Loucy (cell line): Measurements from ENCODE around the gene ADAMTS2.

Experiments used
- EZH2phosphoT487 ChIP-seq: fragments of 200-600 bp; IDR thresholded peaks from 2 replicates; pipeline ENCODE4 v1.6.1; 2018; ENCODE audit warnings: antibody characterized with exemption, mild to moderate bottlenecking, moderate library complexity, borderline replicate concordance
- TF ChIP-seq, protein P1 (sequence below): fragments of 200-600 bp; sonication (generic); conservative IDR thresholded peaks from 2 replicates; pipeline ENCODE4 v1.5.1; 2014; ENCODE audit warnings: mild to moderate bottlenecking, antibody characterized with exemption, low read length

DNA sequence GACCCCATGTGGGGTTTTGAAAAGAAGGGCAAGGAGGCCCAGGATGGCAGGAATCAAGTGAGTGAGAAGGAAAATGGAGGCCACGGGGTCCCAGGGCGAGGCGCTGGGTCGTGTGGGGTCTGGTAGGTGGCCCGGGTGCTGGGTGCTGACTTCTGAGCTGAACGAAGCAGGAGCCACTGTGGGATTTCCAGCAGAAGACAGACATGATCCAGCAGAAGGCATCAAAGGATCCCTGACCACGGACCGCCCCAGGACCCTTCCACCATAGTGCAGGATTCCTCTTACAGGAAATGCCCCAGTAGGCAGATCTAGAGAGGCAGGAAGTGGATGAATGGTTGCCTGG is 106.7 kb downstream of the ADAMTS2 start:
- TF ChIP-seq, protein P1, sequence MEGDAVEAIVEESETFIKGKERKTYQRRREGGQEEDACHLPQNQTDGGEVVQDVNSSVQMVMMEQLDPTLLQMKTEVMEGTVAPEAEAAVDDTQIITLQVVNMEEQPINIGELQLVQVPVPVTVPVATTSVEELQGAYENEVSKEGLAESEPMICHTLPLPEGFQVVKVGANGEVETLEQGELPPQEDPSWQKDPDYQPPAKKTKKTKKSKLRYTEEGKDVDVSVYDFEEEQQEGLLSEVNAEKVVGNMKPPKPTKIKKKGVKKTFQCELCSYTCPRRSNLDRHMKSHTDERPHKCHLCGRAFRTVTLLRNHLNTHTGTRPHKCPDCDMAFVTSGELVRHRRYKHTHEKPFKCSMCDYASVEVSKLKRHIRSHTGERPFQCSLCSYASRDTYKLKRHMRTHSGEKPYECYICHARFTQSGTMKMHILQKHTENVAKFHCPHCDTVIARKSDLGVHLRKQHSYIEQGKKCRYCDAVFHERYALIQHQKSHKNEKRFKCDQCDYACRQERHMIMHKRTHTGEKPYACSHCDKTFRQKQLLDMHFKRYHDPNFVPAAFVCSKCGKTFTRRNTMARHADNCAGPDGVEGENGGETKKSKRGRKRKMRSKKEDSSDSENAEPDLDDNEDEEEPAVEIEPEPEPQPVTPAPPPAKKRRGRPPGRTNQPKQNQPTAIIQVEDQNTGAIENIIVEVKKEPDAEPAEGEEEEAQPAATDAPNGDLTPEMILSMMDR = no peak
- no peak for TF ChIP-seq EZH2phosphoT487
